ENCODE measurements around the gene MAP4K2. TPM values are rescaled to one million over a fixed set of nuclear protein-coding genes. Genes with fewer than 3 reads are reported as not detected.

MAP4K2 gene
- total RNA-seq, 1 experiment from 2014 or later = 24.5 TPM

DNA sequence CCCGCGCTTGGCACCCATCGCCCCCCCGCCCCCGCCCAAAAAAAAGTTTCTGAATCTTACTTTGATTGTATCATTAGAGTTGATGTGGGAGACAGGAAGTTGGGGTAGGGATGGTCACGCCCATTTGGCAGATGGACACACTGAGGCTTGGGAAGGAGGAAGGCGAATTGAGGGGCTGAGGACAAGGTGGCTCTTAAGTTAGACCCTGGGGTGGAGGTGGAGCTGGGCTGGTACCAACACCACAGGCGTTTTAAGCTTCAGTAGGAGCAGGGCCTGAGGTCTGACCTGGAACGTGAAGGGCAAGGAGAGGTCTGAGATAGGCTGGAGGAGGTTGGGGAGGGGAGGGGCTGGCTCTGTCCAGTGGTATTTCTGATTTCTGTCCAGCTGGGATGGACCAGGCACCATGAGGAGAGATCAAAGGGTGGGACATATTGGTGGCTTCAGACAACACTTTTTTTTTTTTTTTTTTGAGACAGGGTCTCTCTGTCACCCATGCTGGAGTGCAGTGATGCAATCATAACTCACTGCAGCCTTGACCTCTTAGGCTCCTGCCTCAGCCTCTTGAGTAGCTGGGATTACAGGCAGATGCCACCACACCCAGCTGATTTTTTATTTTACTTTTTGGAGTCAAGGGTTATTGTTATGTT lies 42.2 kb upstream of the MAP4K2 start:
- POLR2A ChIA-PET = no interaction called here
- no peak for ATAC-seq
- DNase-seq (ENCODE audit: low spot score) = no peak
- CTCF ChIA-PET = interaction anchor here (0.7 to 12.5 kb wide), 6 partner anchors 41 to 395 kb away, joined by 3 to 372 read pairs (median 35); partner anchors contain the start of genes ARL2, BATF2, EHD1 and MAP4K2
- Mint-ChIP-seq H3K27ac (peak overlapping the region; percentile 91), H3K36me3 (no peaks in the 10 kb centered on the region), H3K9me3 (no peaks in the 10 kb centered on the region), H3K4me1 (peaks cover 40% of the 10 kb centered on the region), H3K4me3 (peak overlapping the region; percentile 65), H3K27me3 (ENCODE audit: low read depth) (no peaks in the 10 kb centered on the region)
- TF ChIP-seq TEAD1 (CRISPR knock-in tag; IDR thresholded peaks at IDR 0.05) (no peak), GABPB1 (CRISPR knock-in tag; IDR thresholded peaks at IDR 0.05) (0 out of 2 replicates have a peak, but pooled peaks have one; percentile 22), GTF2I (CRISPR knock-in tag; conservative IDR thresholded peaks at IDR 0.05) (peak; percentile 90)

DNA sequence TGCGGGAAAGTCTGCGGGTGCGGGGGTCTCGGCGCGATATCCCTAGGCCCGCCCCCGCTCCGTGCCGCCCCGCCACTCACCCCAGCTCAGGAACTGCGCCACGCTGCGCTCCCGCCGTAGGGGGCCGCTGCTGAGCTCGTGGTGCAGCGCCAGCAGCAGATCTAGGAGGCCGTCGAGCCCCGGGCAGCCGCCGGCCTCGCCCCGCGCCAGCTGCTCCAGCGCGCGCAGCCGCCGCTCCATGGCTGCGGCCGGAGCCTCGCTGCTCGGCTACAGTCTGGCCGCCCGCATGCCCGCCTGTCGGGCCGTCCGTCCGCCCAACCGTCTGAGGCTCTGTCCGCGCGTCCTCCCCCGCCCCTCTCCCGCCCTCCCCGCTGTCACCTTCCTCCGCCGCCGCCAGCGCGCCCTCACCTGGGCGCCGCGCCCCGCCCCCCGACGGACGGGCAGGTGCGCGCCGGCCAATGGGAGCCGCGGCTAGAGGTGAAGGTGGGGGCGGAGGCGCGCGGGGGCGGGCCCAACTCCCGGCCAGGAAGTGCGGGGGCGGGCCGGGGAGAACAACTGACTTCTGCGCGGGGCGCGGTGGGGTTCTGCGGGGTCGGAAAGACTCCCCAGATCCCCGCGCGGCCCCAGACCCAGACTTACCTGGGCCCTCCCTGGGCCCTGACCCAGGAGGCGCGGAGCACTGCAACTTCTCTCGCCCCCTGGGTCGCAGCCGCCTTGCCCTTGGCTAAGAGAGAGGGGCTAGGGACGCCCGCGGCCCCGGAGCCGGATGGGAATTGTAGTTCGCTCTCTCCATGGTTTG lies 41.5 kb upstream of the MAP4K2 start, which contains the start of gene CDC42BPG:
TSS of gene CDC42BPG (minus strand) at position 324 of the 799 bp plus-strand sequence. CDS start at position 240, 84 bp downstream.
- CTCF ChIA-PET = interaction anchor here (0.5 to 12.5 kb wide), 13 partner anchors 20 to 695 kb away, joined by 3 to 372 read pairs (median 4); partner anchors contain the start of genes ARL2, BATF2, EHD1 and MAP4K2
- TF ChIP-seq, protein P1, sequence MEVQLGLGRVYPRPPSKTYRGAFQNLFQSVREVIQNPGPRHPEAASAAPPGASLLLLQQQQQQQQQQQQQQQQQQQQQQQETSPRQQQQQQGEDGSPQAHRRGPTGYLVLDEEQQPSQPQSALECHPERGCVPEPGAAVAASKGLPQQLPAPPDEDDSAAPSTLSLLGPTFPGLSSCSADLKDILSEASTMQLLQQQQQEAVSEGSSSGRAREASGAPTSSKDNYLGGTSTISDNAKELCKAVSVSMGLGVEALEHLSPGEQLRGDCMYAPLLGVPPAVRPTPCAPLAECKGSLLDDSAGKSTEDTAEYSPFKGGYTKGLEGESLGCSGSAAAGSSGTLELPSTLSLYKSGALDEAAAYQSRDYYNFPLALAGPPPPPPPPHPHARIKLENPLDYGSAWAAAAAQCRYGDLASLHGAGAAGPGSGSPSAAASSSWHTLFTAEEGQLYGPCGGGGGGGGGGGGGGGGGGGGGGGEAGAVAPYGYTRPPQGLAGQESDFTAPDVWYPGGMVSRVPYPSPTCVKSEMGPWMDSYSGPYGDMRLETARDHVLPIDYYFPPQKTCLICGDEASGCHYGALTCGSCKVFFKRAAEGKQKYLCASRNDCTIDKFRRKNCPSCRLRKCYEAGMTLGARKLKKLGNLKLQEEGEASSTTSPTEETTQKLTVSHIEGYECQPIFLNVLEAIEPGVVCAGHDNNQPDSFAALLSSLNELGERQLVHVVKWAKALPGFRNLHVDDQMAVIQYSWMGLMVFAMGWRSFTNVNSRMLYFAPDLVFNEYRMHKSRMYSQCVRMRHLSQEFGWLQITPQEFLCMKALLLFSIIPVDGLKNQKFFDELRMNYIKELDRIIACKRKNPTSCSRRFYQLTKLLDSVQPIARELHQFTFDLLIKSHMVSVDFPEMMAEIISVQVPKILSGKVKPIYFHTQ (CRISPR knock-in tag; IDR thresholded peaks at IDR 0.05) = no peak
- TF ChIP-seq ZNF263 (CRISPR knock-in tag; IDR thresholded peaks at IDR 0.05; ENCODE audit: low read depth) (no peak), ZNF423 (CRISPR knock-in tag; IDR thresholded peaks at IDR 0.05) (0 out of 2 replicates have a peak, but pooled peaks have one; percentile 40), FOXP1 (CRISPR knock-in tag; IDR thresholded peaks at IDR 0.05; ENCODE audit: borderline replicate concordance) (peak; percentile 44; the same call in 1 of the 2 replicates), NFATC4 (CRISPR knock-in tag; IDR thresholded peaks at IDR 0.05) (no peak), NFYB (CRISPR knock-in tag; conservative IDR thresholded peaks at IDR 0.05; ENCODE audit: low read depth) (peak; percentile 42; the same call in 1 of the 2 replicates), TEAD1 (CRISPR knock-in tag; IDR thresholded peaks at IDR 0.05) (no peak), SP1 (CRISPR knock-in tag; conservative IDR thresholded peaks at IDR 0.05) (peak; percentile 88), SMAD3 (CRISPR knock-in tag; IDR thresholded peaks at IDR 0.05; ENCODE audit: borderline replicate concordance) (no peak)
- TF ChIP-seq, protein P2, sequence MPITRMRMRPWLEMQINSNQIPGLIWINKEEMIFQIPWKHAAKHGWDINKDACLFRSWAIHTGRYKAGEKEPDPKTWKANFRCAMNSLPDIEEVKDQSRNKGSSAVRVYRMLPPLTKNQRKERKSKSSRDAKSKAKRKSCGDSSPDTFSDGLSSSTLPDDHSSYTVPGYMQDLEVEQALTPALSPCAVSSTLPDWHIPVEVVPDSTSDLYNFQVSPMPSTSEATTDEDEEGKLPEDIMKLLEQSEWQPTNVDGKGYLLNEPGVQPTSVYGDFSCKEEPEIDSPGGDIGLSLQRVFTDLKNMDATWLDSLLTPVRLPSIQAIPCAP (CRISPR knock-in tag; IDR thresholded peaks at IDR 0.05) = no peak
- TF ChIP-seq, protein P3, sequence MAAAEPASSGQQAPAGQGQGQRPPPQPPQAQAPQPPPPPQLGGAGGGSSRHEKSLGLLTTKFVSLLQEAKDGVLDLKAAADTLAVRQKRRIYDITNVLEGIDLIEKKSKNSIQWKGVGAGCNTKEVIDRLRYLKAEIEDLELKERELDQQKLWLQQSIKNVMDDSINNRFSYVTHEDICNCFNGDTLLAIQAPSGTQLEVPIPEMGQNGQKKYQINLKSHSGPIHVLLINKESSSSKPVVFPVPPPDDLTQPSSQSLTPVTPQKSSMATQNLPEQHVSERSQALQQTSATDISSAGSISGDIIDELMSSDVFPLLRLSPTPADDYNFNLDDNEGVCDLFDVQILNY (CRISPR knock-in tag; IDR thresholded peaks at IDR 0.05) = peak; percentile 53; the same call in 1 of the 2 replicates
- TF ChIP-seq, protein P4, sequence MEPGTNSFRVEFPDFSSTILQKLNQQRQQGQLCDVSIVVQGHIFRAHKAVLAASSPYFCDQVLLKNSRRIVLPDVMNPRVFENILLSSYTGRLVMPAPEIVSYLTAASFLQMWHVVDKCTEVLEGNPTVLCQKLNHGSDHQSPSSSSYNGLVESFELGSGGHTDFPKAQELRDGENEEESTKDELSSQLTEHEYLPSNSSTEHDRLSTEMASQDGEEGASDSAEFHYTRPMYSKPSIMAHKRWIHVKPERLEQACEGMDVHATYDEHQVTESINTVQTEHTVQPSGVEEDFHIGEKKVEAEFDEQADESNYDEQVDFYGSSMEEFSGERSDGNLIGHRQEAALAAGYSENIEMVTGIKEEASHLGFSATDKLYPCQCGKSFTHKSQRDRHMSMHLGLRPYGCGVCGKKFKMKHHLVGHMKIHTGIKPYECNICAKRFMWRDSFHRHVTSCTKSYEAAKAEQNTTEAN (CRISPR knock-in tag; IDR thresholded peaks at IDR 0.05) = peak; percentile 45; the same call in 1 of the 2 replicates
- TF ChIP-seq, protein P5, sequence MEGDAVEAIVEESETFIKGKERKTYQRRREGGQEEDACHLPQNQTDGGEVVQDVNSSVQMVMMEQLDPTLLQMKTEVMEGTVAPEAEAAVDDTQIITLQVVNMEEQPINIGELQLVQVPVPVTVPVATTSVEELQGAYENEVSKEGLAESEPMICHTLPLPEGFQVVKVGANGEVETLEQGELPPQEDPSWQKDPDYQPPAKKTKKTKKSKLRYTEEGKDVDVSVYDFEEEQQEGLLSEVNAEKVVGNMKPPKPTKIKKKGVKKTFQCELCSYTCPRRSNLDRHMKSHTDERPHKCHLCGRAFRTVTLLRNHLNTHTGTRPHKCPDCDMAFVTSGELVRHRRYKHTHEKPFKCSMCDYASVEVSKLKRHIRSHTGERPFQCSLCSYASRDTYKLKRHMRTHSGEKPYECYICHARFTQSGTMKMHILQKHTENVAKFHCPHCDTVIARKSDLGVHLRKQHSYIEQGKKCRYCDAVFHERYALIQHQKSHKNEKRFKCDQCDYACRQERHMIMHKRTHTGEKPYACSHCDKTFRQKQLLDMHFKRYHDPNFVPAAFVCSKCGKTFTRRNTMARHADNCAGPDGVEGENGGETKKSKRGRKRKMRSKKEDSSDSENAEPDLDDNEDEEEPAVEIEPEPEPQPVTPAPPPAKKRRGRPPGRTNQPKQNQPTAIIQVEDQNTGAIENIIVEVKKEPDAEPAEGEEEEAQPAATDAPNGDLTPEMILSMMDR (IDR thresholded peaks at IDR 0.05) = no peak
- TF ChIP-seq, protein P6, sequence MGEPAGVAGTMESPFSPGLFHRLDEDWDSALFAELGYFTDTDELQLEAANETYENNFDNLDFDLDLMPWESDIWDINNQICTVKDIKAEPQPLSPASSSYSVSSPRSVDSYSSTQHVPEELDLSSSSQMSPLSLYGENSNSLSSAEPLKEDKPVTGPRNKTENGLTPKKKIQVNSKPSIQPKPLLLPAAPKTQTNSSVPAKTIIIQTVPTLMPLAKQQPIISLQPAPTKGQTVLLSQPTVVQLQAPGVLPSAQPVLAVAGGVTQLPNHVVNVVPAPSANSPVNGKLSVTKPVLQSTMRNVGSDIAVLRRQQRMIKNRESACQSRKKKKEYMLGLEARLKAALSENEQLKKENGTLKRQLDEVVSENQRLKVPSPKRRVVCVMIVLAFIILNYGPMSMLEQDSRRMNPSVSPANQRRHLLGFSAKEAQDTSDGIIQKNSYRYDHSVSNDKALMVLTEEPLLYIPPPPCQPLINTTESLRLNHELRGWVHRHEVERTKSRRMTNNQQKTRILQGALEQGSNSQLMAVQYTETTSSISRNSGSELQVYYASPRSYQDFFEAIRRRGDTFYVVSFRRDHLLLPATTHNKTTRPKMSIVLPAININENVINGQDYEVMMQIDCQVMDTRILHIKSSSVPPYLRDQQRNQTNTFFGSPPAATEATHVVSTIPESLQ (CRISPR knock-in tag; IDR thresholded peaks at IDR 0.05) = no peak
- TF ChIP-seq, protein P7, sequence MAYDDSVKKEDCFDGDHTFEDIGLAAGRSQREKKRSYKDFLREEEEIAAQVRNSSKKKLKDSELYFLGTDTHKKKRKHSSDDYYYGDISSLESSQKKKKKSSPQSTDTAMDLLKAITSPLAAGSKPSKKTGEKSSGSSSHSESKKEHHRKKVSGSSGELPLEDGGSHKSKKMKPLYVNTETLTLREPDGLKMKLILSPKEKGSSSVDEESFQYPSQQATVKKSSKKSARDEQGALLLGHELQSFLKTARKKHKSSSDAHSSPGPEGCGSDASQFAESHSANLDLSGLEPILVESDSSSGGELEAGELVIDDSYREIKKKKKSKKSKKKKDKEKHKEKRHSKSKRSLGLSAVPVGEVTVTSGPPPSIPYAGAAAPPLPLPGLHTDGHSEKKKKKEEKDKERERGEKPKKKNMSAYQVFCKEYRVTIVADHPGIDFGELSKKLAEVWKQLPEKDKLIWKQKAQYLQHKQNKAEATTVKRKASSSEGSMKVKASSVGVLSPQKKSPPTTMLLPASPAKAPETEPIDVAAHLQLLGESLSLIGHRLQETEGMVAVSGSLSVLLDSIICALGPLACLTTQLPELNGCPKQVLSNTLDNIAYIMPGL (CRISPR knock-in tag; IDR thresholded peaks at IDR 0.05) = peak; percentile 23; the same call in 1 of the 2 replicates
- TF ChIP-seq, protein P8, sequence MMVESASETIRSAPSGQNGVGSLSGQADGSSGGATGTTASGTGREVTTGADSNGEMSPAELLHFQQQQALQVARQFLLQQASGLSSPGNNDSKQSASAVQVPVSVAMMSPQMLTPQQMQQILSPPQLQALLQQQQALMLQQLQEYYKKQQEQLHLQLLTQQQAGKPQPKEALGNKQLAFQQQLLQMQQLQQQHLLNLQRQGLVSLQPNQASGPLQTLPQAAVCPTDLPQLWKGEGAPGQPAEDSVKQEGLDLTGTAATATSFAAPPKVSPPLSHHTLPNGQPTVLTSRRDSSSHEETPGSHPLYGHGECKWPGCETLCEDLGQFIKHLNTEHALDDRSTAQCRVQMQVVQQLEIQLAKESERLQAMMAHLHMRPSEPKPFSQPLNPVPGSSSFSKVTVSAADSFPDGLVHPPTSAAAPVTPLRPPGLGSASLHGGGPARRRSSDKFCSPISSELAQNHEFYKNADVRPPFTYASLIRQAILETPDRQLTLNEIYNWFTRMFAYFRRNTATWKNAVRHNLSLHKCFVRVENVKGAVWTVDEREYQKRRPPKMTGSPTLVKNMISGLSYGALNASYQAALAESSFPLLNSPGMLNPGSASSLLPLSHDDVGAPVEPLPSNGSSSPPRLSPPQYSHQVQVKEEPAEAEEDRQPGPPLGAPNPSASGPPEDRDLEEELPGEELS (CRISPR knock-in tag; IDR thresholded peaks at IDR 0.05) = no peak

More for the DNA sequence above, 41.5 kb upstream of the MAP4K2 start, which contains the start of gene CDC42BPG:
- ATAC-seq = peak; percentile 61
- peaks cover under 1% of the 10 kb centered on the region; the same call in 1 of the 2 replicates for H3K36me3 Mint-ChIP-seq
- peak within 1 kb of the TSS; percentile 91 for H3K27ac Mint-ChIP-seq
- peak within 1 kb of the TSS; percentile 93 for H3K4me3 Mint-ChIP-seq
- H3K9me3 Mint-ChIP-seq = no peaks in the 10 kb centered on the region
- peaks cover 40% of the 10 kb centered on the region for H3K4me1 Mint-ChIP-seq
- POLR2A ChIA-PET = interaction anchor here (0.5 to 1.3 kb wide), 2 partner anchors 13 to 290 kb away, joined by 3 read pairs; partner anchors contain the start of gene SYVN1
- DNase-seq (ENCODE audit: low spot score) = peak; percentile 89
- no peaks in the 10 kb centered on the region for H3K27me3 Mint-ChIP-seq (ENCODE audit: low read depth)
